DOHH2 (cell line): Measurements from ENCODE around the gene RAE1.

Source experiments
- H3F3A ChIP-seq: fragments of 200-600 bp; sonication (generic), shearing (Covaris generic); 2 replicates; pipeline ENCODE4 v1.6.0; 2016; ENCODE audit warnings: antibody characterized with exemption, mild to moderate bottlenecking; ENCODE audit not compliant: control insufficient read depth, insufficient read depth
- H3K27ac ChIP-seq: fragments of 200-600 bp; sonication (generic); 2 replicates; pipeline ENCODE4 v1.5.1; 2014; ENCODE audit warnings: low read depth, mild to moderate bottlenecking, low read length, moderate library complexity
- H3K27me3 ChIP-seq: fragments of 200-600 bp; sonication (generic); 2 replicates; pipeline ENCODE4 v1.6.1; 2014; ENCODE audit warnings: mild to moderate bottlenecking, low read length, mixed read lengths; ENCODE audit not compliant: control insufficient read depth
- H3K36me3 ChIP-seq: fragments of 200-600 bp; sonication (generic); 2 replicates; pipeline ENCODE4 v1.6.1; 2014; ENCODE audit warnings: mild to moderate bottlenecking, low read length, moderate library complexity, mixed read lengths; ENCODE audit not compliant: control insufficient read depth
- H3K4me1 ChIP-seq: fragments of 200-600 bp; sonication (generic); 2 replicates; pipeline ENCODE4 v1.6.1; 2014; ENCODE audit warnings: mild to moderate bottlenecking, low read length, mixed read lengths; ENCODE audit not compliant: control insufficient read depth
- H3K4me2 ChIP-seq: fragments of 200-600 bp; sonication (generic); 2 replicates; pipeline ENCODE4 v1.6.0; 2014; ENCODE audit warnings: mild to moderate bottlenecking, low read length, moderate library complexity
- H3K4me3 ChIP-seq: fragments of 200-600 bp; sonication (generic); 2 replicates; pipeline ENCODE4 v1.5.1; 2014; ENCODE audit warnings: mild to moderate bottlenecking, low read length, mixed read lengths
- H3K79me2 ChIP-seq: fragments of 200-600 bp; sonication (generic); 2 replicates; pipeline ENCODE4 v1.6.1; 2014; ENCODE audit warnings: mild to moderate bottlenecking, low read length, mixed read lengths; ENCODE audit not compliant: control insufficient read depth
- H3K9me2 ChIP-seq: fragments of 200-600 bp; sonication (generic); replicated peaks from 2 replicates; pipeline ENCODE4 v1.6.1; 2014; ENCODE audit warnings: mild to moderate bottlenecking, low read length, mixed read lengths; ENCODE audit not compliant: control insufficient read depth
- H3K9me3 ChIP-seq: fragments of 200-600 bp; sonication (generic); 2 replicates; pipeline ENCODE4 v1.6.1; 2014; ENCODE audit warnings: antibody characterized with exemption, low read length, mixed read lengths; ENCODE audit not compliant: control insufficient read depth, insufficient read depth
- H4K20me1 ChIP-seq: fragments of 200-600 bp; sonication (generic); 2 replicates; pipeline ENCODE4 v1.6.0; 2014; ENCODE audit warnings: low read depth, mild to moderate bottlenecking, antibody characterized with exemption, low read length, moderate library complexity; ENCODE audit not compliant: control insufficient read depth, insufficient read depth
- EZH2phosphoT487 ChIP-seq: fragments of 200-600 bp; sonication (generic); IDR thresholded peaks from 2 replicates; pipeline ENCODE4 v1.6.1; 2017; ENCODE audit warnings: borderline replicate concordance, mild to moderate bottlenecking, antibody characterized with exemption, low read length, moderate library complexity, mixed read lengths
- TF ChIP-seq, protein P1 (sequence below): fragments of 200-600 bp; sonication (generic); IDR thresholded peaks from one replicate; pipeline ENCODE4 v1.5.1; 2014; ENCODE audit warnings: antibody characterized with exemption, mild to moderate bottlenecking, low read depth, low read length; ENCODE audit not compliant: poor library complexity, severe bottlenecking

RAE1 gene

DNA sequence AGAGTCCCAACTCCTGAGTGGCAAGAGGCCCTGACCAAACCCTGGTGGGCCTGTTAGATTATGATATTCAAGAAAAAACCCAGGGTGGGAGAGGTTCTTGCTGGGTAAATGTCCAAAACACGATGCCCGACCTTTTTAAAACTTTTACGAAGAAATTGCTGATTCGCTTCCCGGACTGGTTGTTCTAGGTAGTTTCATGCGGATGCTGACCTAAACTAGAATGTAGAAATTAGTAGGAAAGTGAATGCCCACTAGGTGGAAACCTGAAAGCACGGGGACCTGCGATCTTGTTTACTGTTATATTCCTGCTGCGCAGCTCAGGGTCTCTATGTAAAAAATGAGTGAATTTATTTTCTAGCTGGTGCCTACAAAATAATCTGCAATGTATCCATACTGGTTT is 2.3 kb downstream of the RAE1 start:
- Histone ChIP-seq H3K27ac (no peak overlapping the region), H3K4me1 (peaks cover 17% of the 10 kb centered on the region), H3K36me3 (peaks cover 29% of the 10 kb centered on the region), H3K27me3 (no peaks in the 10 kb centered on the region), H3K79me2 (peaks cover 37% of the 10 kb centered on the region), H3K9me3 (no peaks in the 10 kb centered on the region), H3F3A (peaks cover 9% of the 10 kb centered on the region), H3K4me2 (no peak overlapping the region), H4K20me1 (peaks cover 17% of the 10 kb centered on the region), H3K9me2 (no peaks in the 10 kb centered on the region), H3K4me3 (no peak overlapping the region)
- TF ChIP-seq EZH2phosphoT487: no peak
- TF ChIP-seq, protein P1, sequence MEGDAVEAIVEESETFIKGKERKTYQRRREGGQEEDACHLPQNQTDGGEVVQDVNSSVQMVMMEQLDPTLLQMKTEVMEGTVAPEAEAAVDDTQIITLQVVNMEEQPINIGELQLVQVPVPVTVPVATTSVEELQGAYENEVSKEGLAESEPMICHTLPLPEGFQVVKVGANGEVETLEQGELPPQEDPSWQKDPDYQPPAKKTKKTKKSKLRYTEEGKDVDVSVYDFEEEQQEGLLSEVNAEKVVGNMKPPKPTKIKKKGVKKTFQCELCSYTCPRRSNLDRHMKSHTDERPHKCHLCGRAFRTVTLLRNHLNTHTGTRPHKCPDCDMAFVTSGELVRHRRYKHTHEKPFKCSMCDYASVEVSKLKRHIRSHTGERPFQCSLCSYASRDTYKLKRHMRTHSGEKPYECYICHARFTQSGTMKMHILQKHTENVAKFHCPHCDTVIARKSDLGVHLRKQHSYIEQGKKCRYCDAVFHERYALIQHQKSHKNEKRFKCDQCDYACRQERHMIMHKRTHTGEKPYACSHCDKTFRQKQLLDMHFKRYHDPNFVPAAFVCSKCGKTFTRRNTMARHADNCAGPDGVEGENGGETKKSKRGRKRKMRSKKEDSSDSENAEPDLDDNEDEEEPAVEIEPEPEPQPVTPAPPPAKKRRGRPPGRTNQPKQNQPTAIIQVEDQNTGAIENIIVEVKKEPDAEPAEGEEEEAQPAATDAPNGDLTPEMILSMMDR: peak; percentile 11

GRCh38 chr20:57361517-57361916 is 10.5 kb downstream of the RAE1 start:
- no peak overlapping the region for H3K27ac ChIP-seq
- H3K36me3 ChIP-seq: peaks cover 27% of the 10 kb centered on the region
- H3K27me3 ChIP-seq: no peaks in the 10 kb centered on the region
- no peaks in the 10 kb centered on the region for H3K9me2 ChIP-seq
- H3K4me2 ChIP-seq: no peak overlapping the region
- H4K20me1 ChIP-seq: 0 out of 2 replicates have a peak, but pooled peaks cover 3% of the 10 kb centered on the region
- no peaks in the 10 kb centered on the region for H3K4me1 ChIP-seq
- H3K9me3 ChIP-seq: no peaks in the 10 kb centered on the region
- peaks cover 6% of the 10 kb centered on the region; the same call in 1 of the 2 replicates for H3K79me2 ChIP-seq
- H3K4me3 ChIP-seq: no peak overlapping the region
- TF ChIP-seq, protein P1: no peak
- no peak for TF ChIP-seq EZH2phosphoT487
- peaks cover under 1% of the 10 kb centered on the region; the same call in 1 of the 2 replicates for H3F3A ChIP-seq

DNA sequence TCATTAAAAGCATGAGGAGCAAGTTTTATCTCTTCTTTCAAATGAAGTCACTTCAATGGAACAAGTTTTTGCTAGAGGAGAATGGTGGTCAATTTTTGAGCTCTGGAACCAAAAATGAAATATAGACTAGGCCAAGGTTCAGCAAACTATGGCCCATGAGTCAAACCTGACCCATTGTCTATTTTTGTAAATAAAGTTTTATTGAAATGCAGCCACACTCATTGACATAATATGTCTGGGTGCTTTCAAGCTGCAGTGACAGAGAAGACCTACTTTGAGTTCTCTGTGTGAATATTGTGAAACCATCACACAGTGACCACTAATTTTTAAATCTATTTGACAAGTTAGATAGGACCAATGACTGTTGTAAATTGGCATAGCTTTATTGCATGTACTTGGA is 13.4 kb downstream of the RAE1 start:
- H3K4me2 ChIP-seq: no peak overlapping the region
- H3K9me2 ChIP-seq: no peaks in the 10 kb centered on the region
- H3K36me3 ChIP-seq: peaks cover 56% of the 10 kb centered on the region
- no peak overlapping the region for H3K27ac ChIP-seq
- 0 out of 2 replicates have a peak, but pooled peaks cover 7% of the 10 kb centered on the region for H4K20me1 ChIP-seq
- H3K4me1 ChIP-seq: no peaks in the 10 kb centered on the region
- no peaks in the 10 kb centered on the region for H3K9me3 ChIP-seq
- H3F3A ChIP-seq: no peaks in the 10 kb centered on the region
- TF ChIP-seq, protein P1: no peak
- no peak for TF ChIP-seq EZH2phosphoT487
- H3K27me3 ChIP-seq: no peaks in the 10 kb centered on the region
- no peak overlapping the region for H3K4me3 ChIP-seq
- H3K79me2 ChIP-seq: peaks cover 6% of the 10 kb centered on the region; the same call in 1 of the 2 replicates

DNA sequence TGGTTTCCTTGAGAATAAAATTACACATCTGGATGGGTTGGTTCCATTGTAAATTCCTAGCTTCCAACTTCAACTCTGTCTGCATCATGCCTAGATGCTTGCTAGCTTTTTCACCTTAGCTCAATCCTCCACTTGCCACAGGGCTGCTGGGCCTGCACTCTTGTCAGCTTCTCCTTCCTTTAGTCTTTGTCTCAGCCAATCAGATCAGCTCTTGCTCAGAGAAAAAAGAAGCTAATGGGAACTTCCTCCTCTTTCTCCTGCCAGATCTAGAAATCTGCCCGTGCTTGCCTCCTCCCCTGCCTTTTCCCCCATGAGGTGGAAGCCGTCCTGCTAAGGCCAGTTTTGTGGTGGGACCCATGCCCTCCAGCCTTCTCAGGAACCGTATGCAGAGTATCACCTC is 18.5 kb downstream of the RAE1 start:
- no peaks in the 10 kb centered on the region for H3K4me1 ChIP-seq
- no peaks in the 10 kb centered on the region for H3K9me3 ChIP-seq
- H3K36me3 ChIP-seq: peaks cover 95% of the 10 kb centered on the region
- 0 out of 2 replicates have a peak, but pooled peaks cover 4% of the 10 kb centered on the region for H4K20me1 ChIP-seq
- H3K27me3 ChIP-seq: no peaks in the 10 kb centered on the region
- no peak overlapping the region for H3K27ac ChIP-seq
- no peak overlapping the region for H3K4me3 ChIP-seq
- no peaks in the 10 kb centered on the region for H3F3A ChIP-seq
- no peak overlapping the region for H3K4me2 ChIP-seq
- no peaks in the 10 kb centered on the region for H3K9me2 ChIP-seq
- TF ChIP-seq, protein P1: no peak
- no peak for TF ChIP-seq EZH2phosphoT487
- no peaks in the 10 kb centered on the region for H3K79me2 ChIP-seq
